ENCODE data around the gene LRCH4.

Gene LRCH4

GRCh38 chr7:100585511-100586265 lies at the start of gene LRCH4:
Gene LRCH4, minus strand, starts transcription at chr7:100586129. Its CDS starts 29 bp downstream, at chr7:100586100.
- DNase-seq: peak in 1 of 2 donors; percentile 82

GRCh38 chr7:100632951-100633717 lies 47.2 kb upstream of the LRCH4 start:
- peak in 1 of 2 donors; percentile 30 for DNase-seq

GRCh38 chr7:100630066-100630465 lies 44.1 kb upstream of the LRCH4 start:
- no peak for DNase-seq

- DNase-seq: no peak
Observed at GRCh38 chr7:100629117-100629716, 43.3 kb upstream of the LRCH4 start.

- no peak for DNase-seq
Observed at GRCh38 chr7:100627238-100627549, 41.3 kb upstream of the LRCH4 start.

- DNase-seq: peak; percentile 45 to 60
Observed at GRCh38 chr7:100626530-100627237, 40.8 kb upstream of the LRCH4 start.

GRCh38 chr7:100626055-100626454 lies 40.1 kb upstream of the LRCH4 start:
- no peak for DNase-seq

- DNase-seq: no peak
Observed at GRCh38 chr7:100623951-100624824, 38.3 kb upstream of the LRCH4 start.

- DNase-seq: no peak
Observed at GRCh38 chr7:100621554-100621953, 35.6 kb upstream of the LRCH4 start.

GRCh38 chr7:100620804-100621203 lies 34.9 kb upstream of the LRCH4 start:
- no peak for DNase-seq

GRCh38 chr7:100620239-100620638 lies 34.3 kb upstream of the LRCH4 start:
- DNase-seq: no peak

- DNase-seq: no peak
Observed at GRCh38 chr7:100614308-100614861, 28.5 kb upstream of the LRCH4 start.

- DNase-seq: no peak
Observed at GRCh38 chr7:100613412-100614175, 27.7 kb upstream of the LRCH4 start.

- no peak for DNase-seq
Observed at GRCh38 chr7:100612730-100613390, 26.9 kb upstream of the LRCH4 start.

GRCh38 chr7:100611983-100612729 lies 26.2 kb upstream of the LRCH4 start, which contains the start of gene MOSPD3:
Gene MOSPD3, plus strand, starts transcription at chr7:100612540. Its CDS starts 252 bp downstream, at chr7:100612792.
- DNase-seq: peak; percentile 97 to 98

- no peak for DNase-seq
Observed at GRCh38 chr7:100609958-100610357, 24.0 kb upstream of the LRCH4 start.

GRCh38 chr7:100607111-100607510 lies 21.2 kb upstream of the LRCH4 start:
- no peak for DNase-seq

- DNase-seq: no peak
Observed at GRCh38 chr7:100606313-100606712, 20.4 kb upstream of the LRCH4 start.

All from bone marrow (tissue), 2 donors.